Caki2 (cell line): Measurements from ENCODE around the gene KCNQ1. TPM values are rescaled to one million over a fixed set of nuclear protein-coding genes. Genes with fewer than 3 reads are reported as not detected.
A peak's percentile ranks its signal among the peaks of the same experiment; 100 is the strongest.

ENCODE experiments used
- DNase-seq: peaks from one replicate; pipeline ENCODE4 v3.0.0-alpha.2; 2015; ENCODE audit warnings: low read depth
- in situ Hi-C: cut with HindIII; loops from 2 replicates; pipeline ENCODE4 v1.10.0; 2016; ENCODE audit warnings: low sequenced_read_pairs, low pct_unique_long_range_greater_than_20kb, mixed read lengths
- total RNA-seq: library from RNA; depleted of rRNA; stranded (reverse); fragments of >200 nt; shearing (Covaris generic); gene quantifications from 2 replicates; pipeline ENCODE4 v1.2.3, GENCODE V29; 2014; ENCODE audit warnings: low replicate concordance; rRNA removed

KCNQ1 gene, protein sequence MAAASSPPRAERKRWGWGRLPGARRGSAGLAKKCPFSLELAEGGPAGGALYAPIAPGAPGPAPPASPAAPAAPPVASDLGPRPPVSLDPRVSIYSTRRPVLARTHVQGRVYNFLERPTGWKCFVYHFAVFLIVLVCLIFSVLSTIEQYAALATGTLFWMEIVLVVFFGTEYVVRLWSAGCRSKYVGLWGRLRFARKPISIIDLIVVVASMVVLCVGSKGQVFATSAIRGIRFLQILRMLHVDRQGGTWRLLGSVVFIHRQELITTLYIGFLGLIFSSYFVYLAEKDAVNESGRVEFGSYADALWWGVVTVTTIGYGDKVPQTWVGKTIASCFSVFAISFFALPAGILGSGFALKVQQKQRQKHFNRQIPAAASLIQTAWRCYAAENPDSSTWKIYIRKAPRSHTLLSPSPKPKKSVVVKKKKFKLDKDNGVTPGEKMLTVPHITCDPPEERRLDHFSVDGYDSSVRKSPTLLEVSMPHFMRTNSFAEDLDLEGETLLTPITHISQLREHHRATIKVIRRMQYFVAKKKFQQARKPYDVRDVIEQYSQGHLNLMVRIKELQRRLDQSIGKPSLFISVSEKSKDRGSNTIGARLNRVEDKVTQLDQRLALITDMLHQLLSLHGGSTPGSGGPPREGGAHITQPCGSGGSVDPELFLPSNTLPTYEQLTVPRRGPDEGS
- total RNA-seq: 3.9 TPM in 1 of 2 replicates, not detected in the other

DNA sequence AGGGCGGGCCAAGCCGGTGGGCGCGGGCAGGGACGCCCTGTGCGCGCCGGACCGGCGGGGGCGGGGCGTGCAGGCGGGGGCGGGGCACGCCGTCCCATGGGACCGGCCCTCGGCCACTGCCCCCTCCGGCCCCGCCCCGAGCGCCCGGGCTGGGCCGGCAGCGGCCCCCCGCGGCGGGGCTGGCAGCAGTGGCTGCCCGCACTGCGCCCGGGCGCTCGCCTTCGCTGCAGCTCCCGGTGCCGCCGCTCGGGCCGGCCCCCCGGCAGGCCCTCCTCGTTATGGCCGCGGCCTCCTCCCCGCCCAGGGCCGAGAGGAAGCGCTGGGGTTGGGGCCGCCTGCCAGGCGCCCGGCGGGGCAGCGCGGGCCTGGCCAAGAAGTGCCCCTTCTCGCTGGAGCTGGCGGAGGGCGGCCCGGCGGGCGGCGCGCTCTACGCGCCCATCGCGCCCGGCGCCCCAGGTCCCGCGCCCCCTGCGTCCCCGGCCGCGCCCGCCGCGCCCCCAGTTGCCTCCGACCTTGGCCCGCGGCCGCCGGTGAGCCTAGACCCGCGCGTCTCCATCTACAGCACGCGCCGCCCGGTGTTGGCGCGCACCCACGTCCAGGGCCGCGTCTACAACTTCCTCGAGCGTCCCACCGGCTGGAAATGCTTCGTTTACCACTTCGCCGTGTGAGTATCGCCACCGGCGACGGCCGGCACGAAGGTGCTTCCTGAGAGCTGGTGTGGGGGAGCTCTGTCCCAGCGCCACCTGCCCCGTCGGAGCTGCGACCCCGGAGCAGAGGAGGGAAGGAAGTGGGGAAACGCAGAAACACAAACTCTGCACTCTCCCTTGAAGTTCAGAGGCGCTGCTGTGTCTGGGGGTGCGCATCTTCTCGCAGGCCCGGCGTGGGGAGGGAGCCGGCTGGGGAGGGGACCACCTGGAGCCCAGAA lies at the start of gene KCNQ1:
Gene KCNQ1 (plus strand): TSS at position 188 of the 925 bp plus-strand sequence. CDS start 91 bp downstream, at position 279.
- DNase-seq: peak; percentile 14
- in situ Hi-C loops: no loop called here

DNA sequence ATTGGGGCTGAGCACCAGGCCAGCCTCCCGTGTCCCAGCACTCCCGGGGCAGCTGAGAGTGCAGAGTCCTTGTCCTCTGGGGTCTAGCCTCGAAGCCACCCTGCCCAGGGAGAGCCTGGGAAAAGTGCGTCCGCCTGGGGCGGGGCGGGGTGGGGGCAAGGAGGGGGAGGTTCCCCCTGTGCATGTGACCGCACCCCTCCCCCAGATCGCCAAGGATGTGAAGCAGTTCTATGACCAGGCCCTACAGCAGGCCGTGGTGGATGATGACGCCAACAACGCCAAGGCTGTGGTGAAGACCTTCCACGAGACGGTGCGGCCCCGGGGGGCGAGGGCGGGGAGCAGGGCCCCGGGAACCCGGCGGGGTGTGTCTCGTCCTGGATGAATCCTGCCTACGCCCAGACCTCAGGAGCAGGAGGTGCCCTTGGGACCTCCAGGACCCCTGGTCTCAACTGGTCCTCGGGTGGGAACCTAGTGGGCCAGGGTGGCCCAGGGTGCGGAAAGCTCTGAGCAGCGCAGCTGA lies 49.5 kb upstream of the KCNQ1 start:
- in situ Hi-C loops: no loop called here
- DNase-seq: no peak

DNA sequence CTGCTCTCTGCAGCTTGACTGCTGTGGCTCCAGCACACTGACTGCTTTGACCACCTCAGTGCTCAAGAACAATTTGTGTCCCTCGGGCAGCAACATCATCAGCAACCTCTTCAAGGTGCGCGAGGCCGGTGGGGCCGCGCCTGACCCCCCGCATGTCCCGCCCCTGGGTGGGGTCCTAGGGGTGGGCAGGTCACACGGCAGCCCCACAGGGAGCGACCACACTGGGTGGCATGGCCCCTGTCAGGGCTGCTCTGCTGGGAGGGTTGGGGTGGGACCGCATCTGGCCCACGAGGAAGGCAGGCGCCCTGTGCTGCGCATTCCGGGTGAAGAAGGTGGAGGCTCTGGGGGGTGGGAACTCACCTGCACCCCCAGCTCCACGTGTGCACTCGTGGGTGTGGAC lies 49.0 kb upstream of the KCNQ1 start:
- no peak for DNase-seq
- in situ Hi-C loops: no loop called here

DNA sequence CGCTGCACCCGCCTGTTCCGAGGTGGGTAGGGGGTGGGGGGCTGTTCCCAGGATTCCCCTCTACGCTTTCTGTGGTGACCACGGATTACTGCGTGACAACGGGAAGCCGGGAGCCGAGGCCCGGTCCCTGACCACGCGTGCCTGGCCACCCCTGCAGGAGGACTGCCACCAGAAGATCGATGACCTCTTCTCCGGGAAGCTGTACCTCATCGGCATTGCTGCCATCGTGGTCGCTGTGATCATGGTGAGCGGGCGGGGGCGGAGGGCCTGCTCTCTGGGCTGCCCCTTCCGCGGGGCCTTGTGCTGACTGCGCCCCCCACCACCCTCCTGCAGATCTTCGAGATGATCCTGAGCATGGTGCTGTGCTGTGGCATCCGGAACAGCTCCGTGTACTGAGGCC lies 48.3 kb upstream of the KCNQ1 start:
- DNase-seq: no peak
- in situ Hi-C loops: no loop called here

DNA sequence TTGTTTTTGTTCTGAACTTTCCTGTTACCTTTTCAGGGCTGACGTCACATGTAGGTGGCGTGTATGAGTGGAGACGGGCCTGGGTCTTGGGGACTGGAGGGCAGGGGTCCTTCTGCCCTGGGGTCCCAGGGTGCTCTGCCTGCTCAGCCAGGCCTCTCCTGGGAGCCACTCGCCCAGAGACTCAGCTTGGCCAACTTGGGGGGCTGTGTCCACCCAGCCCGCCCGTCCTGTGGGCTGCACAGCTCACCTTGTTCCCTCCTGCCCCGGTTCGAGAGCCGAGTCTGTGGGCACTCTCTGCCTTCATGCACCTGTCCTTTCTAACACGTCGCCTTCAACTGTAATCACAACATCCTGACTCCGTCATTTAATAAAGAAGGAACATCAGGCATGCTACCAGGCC lies 47.8 kb upstream of the KCNQ1 start:
- in situ Hi-C loops: no loop called here

DNA sequence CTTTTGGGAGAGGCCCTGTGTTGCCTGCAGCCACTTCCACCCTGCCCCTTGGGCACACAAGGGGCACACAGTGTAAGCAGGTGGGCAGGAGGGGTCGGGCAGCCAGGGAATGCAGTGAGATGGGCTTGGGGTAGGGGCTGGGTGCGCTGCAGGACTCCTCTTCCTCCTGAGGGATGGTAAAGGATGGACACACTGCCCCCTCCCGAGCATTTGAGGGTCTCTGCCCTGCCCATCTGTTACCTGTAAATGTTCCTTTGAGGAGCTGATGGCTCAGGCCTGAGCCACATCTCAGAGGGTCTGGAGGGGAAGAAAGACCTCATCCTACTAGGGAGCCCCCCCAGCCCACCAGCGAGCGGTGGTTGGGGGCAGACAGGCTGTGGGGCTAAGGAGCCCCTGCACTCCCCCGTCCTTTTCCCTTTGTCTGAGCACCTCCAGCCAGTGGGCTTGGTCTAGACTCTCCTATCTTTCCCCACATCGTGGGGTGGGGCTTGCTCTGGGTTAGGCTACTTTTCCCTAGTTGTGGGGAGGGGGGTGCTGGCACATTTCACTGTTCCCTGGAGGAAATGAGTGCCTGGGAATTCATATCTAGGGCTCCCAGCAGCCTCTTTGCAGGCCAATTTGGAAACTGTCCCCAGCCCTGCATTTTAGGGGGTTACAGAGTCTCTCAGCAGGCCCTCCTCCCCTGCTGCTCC lies 46.0 kb upstream of the KCNQ1 start:
- no peak for DNase-seq
- in situ Hi-C loops: no loop called here

More for the DNA sequence above, 47.8 kb upstream of the KCNQ1 start:
- no peak for DNase-seq

DNA sequence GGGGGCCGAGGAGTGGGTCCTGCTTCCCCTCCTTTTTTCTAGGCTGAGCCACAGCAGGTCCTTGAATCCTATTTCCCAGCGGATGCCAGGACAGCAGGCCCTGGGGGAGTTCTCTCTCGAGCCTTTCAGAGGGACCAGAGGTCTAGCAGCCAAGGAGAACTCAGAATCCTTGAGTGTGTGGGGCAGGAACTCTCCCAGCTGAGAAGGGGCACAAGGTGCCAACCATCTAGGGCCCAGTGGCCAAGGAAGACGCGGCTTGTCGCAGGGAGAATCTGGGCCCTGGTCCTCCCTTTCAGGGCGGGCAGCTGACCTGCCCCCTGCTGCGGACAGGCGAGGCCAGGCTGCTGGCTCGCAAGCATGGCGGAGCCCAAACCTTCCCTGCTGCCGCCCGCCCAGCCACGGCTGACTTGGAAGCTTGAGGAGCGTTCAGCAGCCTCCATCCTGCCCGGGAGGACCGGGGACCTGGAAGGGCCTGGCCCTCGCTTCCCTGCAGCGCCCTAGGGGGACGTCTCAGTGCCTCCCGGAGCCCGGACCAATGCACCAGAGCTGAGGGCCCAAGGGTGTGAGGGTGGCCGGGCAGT lies 45.2 kb upstream of the KCNQ1 start:
- in situ Hi-C loops: no loop called here
- peak; percentile 12 for DNase-seq

DNA sequence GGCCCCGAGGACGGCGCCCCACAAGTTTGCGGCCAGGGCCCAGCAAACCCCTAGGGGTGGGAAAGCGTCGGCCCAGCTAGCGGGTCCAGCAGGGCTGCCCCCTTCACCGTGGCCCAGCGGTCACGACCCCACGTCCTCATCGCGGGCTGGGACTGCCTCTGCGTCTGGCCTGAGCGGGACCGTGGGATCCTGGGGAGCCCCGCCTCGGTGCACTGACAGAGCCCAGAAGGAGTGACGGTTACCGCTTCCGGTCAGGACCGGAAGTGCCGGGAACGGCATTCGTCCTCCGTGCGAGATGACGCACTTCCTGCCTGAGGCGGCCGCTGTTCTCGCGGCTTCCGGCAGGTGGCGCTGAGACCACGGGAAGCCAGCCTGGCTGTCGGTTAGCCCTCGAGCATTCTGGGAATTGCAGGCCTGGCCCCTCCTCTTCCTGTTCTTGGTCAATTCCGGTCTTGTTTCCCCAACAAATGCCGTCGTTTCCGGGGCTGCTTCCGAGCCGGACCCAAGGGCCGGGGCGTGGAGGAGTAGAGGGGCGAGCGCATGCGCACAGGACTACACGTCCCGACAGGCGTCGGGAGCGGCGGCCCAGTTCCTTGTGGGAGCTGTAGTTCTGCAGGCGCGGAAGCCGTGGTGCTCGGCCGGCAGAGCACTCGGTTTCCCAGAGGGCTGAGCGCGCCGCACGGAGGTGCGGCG lies 44.6 kb upstream of the KCNQ1 start, which contains the start of gene TSSC4:
Gene TSSC4 (plus strand): TSS at position 682 of the 693 bp plus-strand sequence. CDS start 1,884 bp downstream, outside the sequence.
- in situ Hi-C loops: no loop called here
- DNase-seq: peak; percentile 100

DNA sequence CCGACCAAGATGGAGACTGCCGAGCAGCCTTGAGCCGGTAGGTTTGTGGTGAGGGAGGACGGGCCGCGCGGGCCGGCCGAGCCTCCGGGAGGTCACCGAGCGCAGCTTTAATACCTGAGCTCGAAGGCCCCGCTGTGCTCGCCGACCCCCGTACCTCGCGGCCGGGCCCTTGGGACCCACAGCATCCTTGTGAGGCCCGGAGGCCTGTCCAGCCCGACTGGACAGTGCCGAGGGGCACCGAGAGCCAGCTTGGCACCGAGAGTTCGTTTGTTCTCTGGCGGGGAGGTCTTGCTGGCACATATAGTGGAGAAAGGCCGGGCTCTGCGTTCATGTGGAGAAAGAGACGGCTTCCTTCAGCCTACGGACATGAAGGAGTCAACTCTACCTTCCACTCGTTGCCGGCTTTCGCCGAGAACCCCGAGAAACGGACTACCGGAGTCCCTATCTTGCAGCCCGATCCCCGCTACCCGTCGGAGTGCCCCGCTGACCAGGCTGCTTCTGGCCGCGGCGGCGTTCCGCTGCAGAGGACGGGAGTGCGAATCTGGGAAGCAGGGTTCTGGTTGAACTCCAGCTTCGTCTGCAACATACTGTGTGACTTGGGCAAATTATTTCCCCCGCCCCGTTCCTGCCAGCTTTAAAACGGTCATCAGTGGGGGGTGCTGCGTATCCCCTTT lies 43.9 kb upstream of the KCNQ1 start:
- no peak for DNase-seq
- in situ Hi-C loops: no loop called here

DNA sequence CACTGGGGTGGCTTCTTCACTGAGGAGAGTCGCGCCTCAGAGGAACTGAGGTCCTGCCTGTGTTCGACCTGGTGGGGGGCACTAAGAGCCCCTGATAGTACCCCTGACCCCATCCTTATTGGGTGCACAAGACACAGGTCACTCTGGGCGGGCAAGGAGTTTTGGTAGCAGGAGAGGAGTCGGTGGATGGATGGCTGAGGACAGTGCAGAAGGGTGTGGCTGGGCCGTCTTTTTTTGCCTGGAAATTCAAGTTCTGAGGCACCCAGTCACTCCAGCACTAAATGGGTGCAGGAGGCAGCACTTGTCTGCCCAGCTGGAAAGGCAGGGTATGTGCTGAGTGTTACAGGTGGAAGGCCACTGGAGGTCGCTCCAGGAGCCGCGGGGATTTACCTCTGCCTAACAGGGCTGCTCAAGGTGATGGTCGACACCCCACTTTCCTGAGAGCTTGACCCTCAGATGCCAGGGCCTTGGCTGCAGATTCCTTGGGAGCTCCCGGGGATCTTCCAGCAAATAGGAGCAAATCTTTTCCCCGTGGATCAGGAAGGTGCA lies 43.3 kb upstream of the KCNQ1 start:
- in situ Hi-C loops: no loop called here
- DNase-seq: no peak

DNA sequence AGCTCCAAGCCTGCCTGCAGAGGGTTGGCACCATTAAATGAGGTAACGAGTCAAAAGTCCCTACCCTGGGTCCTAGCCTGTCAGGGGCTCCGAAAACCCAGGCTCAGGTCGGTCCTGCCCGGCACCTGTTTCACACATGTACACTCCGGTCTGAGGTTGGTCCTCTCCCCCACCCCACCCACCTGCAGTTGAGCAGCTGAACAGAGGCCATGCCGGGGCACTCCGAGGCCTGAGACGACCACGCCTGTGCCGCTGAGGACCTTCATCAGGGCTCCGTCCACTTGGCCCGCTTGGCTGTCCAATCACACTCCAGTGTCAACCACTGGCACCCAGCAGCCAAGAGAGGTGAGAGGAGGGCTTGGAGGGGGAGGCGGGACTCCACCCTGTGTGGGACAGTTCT lies 42.7 kb upstream of the KCNQ1 start:
- in situ Hi-C loops: no loop called here
- no peak for DNase-seq

DNA sequence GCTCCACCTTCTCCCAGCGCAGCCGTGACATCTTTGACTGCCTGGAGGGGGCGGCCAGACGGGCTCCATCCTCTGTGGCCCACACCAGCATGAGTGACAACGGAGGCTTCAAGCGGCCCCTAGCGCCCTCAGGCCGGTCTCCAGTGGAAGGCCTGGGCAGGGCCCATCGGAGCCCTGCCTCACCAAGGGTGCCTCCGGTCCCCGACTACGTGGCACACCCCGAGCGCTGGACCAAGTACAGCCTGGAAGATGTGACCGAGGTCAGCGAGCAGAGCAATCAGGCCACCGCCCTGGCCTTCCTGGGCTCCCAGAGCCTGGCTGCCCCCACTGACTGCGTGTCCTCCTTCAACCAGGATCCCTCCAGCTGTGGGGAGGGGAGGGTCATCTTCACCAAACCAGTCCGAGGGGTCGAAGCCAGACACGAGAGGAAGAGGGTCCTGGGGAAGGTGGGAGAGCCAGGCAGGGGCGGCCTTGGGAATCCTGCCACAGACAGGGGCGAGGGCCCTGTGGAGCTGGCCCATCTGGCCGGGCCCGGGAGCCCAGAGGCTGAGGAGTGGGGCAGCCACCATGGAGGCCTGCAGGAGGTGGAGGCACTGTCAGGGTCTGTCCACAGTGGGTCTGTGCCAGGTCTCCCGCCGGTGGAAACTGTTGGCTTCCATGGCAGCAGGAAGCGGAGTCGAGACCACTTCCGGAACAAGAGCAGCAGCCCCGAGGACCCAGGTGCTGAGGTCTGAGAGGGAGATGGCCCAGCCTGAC lies 41.7 kb upstream of the KCNQ1 start:
- in situ Hi-C loops: no loop called here
- no peak for DNase-seq

DNA sequence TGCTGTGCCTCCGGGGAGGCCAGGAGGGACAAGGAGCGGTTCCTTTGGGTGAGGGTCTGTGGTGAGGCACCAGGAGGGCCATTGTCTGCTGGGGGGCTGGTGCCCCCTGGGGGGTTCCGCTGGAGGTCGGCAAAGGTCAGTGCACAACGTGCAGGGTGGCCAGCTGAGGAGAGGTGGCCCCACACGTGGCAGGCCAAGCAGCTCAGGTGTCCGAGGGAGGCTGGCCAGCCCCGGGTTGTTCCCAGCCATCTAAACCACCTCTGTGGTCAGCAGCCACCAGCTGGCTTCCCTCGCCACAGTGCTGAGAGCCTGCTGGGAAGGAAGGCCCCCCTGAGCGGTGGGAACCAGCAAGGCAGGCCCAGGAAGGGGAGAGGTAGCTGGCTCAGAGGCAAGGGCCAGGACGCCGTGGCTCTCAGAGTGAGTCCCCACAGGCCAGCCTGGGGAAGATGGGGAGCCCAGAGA lies 40.0 kb upstream of the KCNQ1 start:
- in situ Hi-C loops: no loop called here

DNA sequence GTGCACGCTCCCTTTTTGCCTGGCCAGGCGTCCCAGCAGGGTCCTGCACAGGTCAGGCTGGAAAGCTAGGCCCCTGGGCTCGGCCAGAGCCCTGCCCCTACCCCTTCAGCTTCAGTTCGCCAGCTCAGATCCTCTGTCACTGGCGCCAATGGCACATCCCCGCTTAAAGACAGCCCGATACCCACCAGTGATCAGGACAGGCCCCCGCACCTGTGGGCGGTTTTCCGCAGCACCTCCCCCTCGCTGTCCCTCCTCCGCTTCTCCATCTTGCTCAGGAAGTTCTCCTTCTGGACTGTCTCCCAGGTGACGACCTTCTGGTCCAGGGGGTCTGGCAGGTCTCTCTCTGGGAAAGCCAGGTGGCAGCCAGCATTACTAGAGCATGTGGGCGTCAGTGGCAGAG lies 38.4 kb upstream of the KCNQ1 start:
- in situ Hi-C loops: no loop called here

More for the DNA sequence above, 40.0 kb upstream of the KCNQ1 start:
- DNase-seq: no peak

DNA sequence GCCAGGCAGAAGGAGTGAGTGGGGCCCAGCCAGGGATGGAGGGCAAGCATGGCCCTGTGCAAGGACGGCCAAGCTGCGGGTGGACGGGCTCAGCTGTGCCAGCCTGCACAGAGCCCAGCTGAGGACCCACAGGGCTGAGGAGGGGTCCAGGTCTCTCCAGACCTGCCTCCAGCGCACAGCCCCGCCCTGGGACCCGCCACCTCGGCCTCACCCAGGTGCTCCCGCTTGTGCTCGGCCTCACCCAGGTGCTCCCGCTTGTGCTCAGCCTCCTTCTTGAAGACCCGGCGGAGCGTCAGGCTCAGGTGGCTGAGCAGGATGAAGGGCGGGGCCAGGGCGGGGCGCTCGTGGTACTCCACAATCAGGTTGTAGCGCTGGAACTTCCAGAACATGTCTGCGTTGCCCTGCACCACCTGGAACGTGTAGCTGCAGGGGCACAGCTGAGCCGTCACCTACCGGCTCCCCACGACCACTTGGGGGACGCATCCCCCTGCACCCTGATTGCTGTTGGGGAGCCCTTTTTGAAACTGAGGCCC lies 37.9 kb upstream of the KCNQ1 start:
- no peak for DNase-seq
- in situ Hi-C loops: no loop called here

More for the DNA sequence above, 38.4 kb upstream of the KCNQ1 start:
- DNase-seq: no peak
